AG04449 (cell line): Measurements from ENCODE around the gene PRRC2B.

Source experiments
- CTCF ChIA-PET: fragments of 350-600 bp; formaldehyde crosslinking; extraction: SDS; loops from one replicate; lab custom pipeline; 2021; ENCODE audit warnings: antibody characterized with exemption; lab: Yijun Ruan, JAX
- POLR2A ChIA-PET: fragments of 400-600, 350-600 bp; formaldehyde crosslinking; extraction: SDS; loops from one replicate; lab custom pipeline; 2020; ENCODE audit warnings: antibody characterized with exemption, inconsistent platforms; lab: Yijun Ruan, JAX
- DNase-seq: peaks from one replicate; pipeline ENCODE4 v3.0.0-alpha.2; 2010; ENCODE audit warnings: low read depth, low spot score
- H3K4me3 ChIP-seq: 2 replicates; pipeline ENCODE4 v1.5.1; 2011; ENCODE audit warnings: low read depth, mild to moderate bottlenecking, control low read depth, low read length
- TF ChIP-seq, protein P1 (sequence below): IDR thresholded peaks from one replicate; pipeline ENCODE4 v1.5.1; 2011; ENCODE audit warnings: mild to moderate bottlenecking, moderate library complexity, low read length, control low read depth, inconsistent platforms; ENCODE audit not compliant: insufficient read depth; ENCODE audit errors: missing control alignments

The PRRC2B gene

DNA sequence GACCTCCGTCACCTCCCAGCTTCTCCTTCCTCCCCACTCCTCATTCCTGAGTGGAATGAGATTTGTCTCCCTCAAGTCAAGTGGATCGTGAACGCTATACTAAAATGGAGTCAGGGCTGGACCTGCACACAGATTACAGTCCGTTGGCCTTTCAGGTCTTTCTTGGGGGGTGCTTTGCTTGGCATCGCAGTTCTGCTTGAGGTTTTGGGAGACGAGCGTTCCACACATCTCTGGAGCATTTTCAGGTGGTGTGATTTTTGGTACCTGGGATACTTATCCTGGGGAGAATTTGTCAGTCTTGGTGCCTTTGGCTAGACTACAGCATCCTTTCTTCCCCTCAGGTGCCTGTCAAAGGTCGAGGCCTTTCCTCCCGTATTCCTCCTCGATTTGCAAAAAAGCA is 85.0 kb downstream of the PRRC2B start:
- ChIA-PET CTCF (interaction anchor here (0.9 to 12.9 kb wide), 12 partner anchors 8 to 129 kb away, joined by 3 to 119 read pairs (median 6); no protein-coding TSS in a partner anchor), POLR2A (no interaction called here)
- no peak overlapping the region for H3K4me3 ChIP-seq
- no peak for DNase-seq
- TF ChIP-seq, protein P1, sequence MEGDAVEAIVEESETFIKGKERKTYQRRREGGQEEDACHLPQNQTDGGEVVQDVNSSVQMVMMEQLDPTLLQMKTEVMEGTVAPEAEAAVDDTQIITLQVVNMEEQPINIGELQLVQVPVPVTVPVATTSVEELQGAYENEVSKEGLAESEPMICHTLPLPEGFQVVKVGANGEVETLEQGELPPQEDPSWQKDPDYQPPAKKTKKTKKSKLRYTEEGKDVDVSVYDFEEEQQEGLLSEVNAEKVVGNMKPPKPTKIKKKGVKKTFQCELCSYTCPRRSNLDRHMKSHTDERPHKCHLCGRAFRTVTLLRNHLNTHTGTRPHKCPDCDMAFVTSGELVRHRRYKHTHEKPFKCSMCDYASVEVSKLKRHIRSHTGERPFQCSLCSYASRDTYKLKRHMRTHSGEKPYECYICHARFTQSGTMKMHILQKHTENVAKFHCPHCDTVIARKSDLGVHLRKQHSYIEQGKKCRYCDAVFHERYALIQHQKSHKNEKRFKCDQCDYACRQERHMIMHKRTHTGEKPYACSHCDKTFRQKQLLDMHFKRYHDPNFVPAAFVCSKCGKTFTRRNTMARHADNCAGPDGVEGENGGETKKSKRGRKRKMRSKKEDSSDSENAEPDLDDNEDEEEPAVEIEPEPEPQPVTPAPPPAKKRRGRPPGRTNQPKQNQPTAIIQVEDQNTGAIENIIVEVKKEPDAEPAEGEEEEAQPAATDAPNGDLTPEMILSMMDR, result no peak

DNA sequence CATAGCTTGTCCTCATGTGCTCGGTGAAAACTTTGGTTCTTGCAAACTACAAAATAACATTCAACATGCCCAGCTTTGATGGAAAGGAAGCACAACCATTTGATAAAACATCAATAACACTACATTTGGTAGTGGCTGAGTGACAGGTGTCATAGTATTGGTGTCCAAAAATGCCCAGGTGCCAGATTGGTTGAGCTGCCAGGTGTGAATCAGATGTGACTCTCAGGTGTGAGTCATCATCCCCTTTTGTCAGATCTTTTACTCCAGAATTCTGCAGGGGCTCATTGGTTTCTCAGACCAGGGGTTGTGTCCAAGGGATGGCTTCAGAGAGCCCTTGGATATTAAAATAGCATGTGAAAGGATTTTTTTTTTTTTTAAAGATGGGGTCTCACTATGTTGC is 86.4 kb downstream of the PRRC2B start:
- POLR2A ChIA-PET, result no interaction called here
- CTCF ChIA-PET, result interaction anchor here (0.9 to 12.9 kb wide), 10 partner anchors 10 to 260 kb away, joined by 3 to 119 read pairs (median 6); partner anchors contain the start of gene RAPGEF1
- no peak for DNase-seq
- TF ChIP-seq, protein P1, result no peak
- H3K4me3 ChIP-seq, result no peak overlapping the region

- H3K4me3 ChIP-seq, result no peak overlapping the region
- CTCF ChIA-PET, result interaction anchor here (0.7 to 12.9 kb wide), 8 partner anchors 8 to 145 kb away, joined by 3 to 119 read pairs (median 3); no protein-coding TSS in a partner anchor
- no peak for DNase-seq
- TF ChIP-seq, protein P1, result no peak
- POLR2A ChIA-PET, result no interaction called here
Measured at GRCh38 chr9:131481441-131482342, 87.8 kb downstream of the PRRC2B start.

- ChIA-PET CTCF (interaction anchor here (0.9 to 12.9 kb wide), 3 partner anchors 8 to 133 kb away, joined by 3 to 119 read pairs (median 3); no protein-coding TSS in a partner anchor), POLR2A (no interaction called here)
- TF ChIP-seq, protein P1, result no peak
- no peak overlapping the region for H3K4me3 ChIP-seq
- DNase-seq, result no peak
Measured at GRCh38 chr9:131482343-131483006, 88.6 kb downstream of the PRRC2B start.

GRCh38 chr9:131483319-131484050 is 89.6 kb downstream of the PRRC2B start:
- TF ChIP-seq, protein P1, result no peak
- no peak overlapping the region for H3K4me3 ChIP-seq
- ChIA-PET POLR2A (no interaction called here), CTCF (interaction anchor here (12.9 kb wide), 1 partner anchor 134 kb away, joined by 119 read pairs; no protein-coding TSS in a partner anchor)
- DNase-seq, result no peak
